ENCODE results near the gene DNASE1L2.
A peak's percentile ranks its signal among the peaks of the same experiment; 100 is the strongest.

The DNASE1L2 gene

GRCh38 chr16:2190659-2191445, 45.4 kb upstream of the DNASE1L2 start:
- Histone ChIP-seq H3K4me3 (ENCODE audit: insufficient read length, low read depth) (no peak overlapping the region), H3K36me3 (ENCODE audit: insufficient read depth, insufficient read length, low read length) (no peaks in the 10 kb centered on the region), H3K4me1 (ENCODE audit: insufficient read depth, insufficient read length) (peaks cover 31% of the 10 kb centered on the region), H3K9me3 (ENCODE audit: insufficient read depth, low read length) (no peaks in the 10 kb centered on the region), H3K27me3 (ENCODE audit: insufficient read depth, insufficient read length) (peaks cover 18% of the 10 kb centered on the region), H3K9ac (ENCODE audit: insufficient read length, low read depth) (peak overlapping the region; percentile 61)
- TF ChIP-seq YY1 (IDR thresholded peaks at IDR 0.05; ENCODE audit: insufficient read depth, insufficient read length) (no peak), ZNF274 (IDR thresholded peaks at IDR 0.05; ENCODE audit: low read depth, low read length) (no peak), SUZ12 (IDR thresholded peaks at IDR 0.05; ENCODE audit: extremely low read depth, insufficient read depth, insufficient read length) (no peak)
- DNase-seq (ENCODE audit: low read depth, low spot score), result no peak

- Histone ChIP-seq H3K9ac (ENCODE audit: insufficient read length, low read depth) (no peak overlapping the region), H3K9me3 (ENCODE audit: insufficient read depth, low read length) (no peaks in the 10 kb centered on the region), H3K36me3 (ENCODE audit: insufficient read depth, insufficient read length, low read length) (no peaks in the 10 kb centered on the region), H3K4me3 (ENCODE audit: insufficient read length, low read depth) (no peak overlapping the region), H3K4me1 (ENCODE audit: insufficient read depth, insufficient read length) (peaks cover 29% of the 10 kb centered on the region), H3K27me3 (ENCODE audit: insufficient read depth, insufficient read length) (peaks cover 19% of the 10 kb centered on the region)
- no peak for DNase-seq (ENCODE audit: low read depth, low spot score)
- TF ChIP-seq SUZ12 (IDR thresholded peaks at IDR 0.05; ENCODE audit: extremely low read depth, insufficient read depth, insufficient read length), result no peak
- no peak for TF ChIP-seq YY1 (IDR thresholded peaks at IDR 0.05; ENCODE audit: insufficient read depth, insufficient read length)
- no peak for TF ChIP-seq ZNF274 (IDR thresholded peaks at IDR 0.05; ENCODE audit: low read depth, low read length)
Observed at GRCh38 chr16:2191446-2191706, 44.9 kb upstream of the DNASE1L2 start.

- Histone ChIP-seq H3K27me3 (ENCODE audit: insufficient read depth, insufficient read length) (peaks cover 45% of the 10 kb centered on the region), H3K4me1 (ENCODE audit: insufficient read depth, insufficient read length) (peaks cover 32% of the 10 kb centered on the region), H3K9ac (ENCODE audit: insufficient read length, low read depth) (peak overlapping the region; percentile 29), H3K36me3 (ENCODE audit: insufficient read depth, insufficient read length, low read length) (no peaks in the 10 kb centered on the region), H3K9me3 (ENCODE audit: insufficient read depth, low read length) (no peaks in the 10 kb centered on the region), H3K4me3 (ENCODE audit: insufficient read length, low read depth) (no peak overlapping the region)
- no peak for TF ChIP-seq ZNF274 (IDR thresholded peaks at IDR 0.05; ENCODE audit: low read depth, low read length)
- no peak for TF ChIP-seq YY1 (IDR thresholded peaks at IDR 0.05; ENCODE audit: insufficient read depth, insufficient read length)
- no peak for DNase-seq (ENCODE audit: low read depth, low spot score)
Observed at GRCh38 chr16:2194166-2194834, 41.9 kb upstream of the DNASE1L2 start.

- H3K36me3 ChIP-seq (ENCODE audit: insufficient read depth, insufficient read length, low read length), result no peaks in the 10 kb centered on the region
- peak; percentile 67 for DNase-seq (ENCODE audit: low read depth, low spot score)
- TF ChIP-seq ZNF274 (IDR thresholded peaks at IDR 0.05; ENCODE audit: low read depth, low read length), result no peak
- no peak for TF ChIP-seq YY1 (IDR thresholded peaks at IDR 0.05; ENCODE audit: insufficient read depth, insufficient read length)
- no peak for TF ChIP-seq SUZ12 (IDR thresholded peaks at IDR 0.05; ENCODE audit: extremely low read depth, insufficient read depth, insufficient read length)
- peaks cover 36% of the 10 kb centered on the region for H3K4me1 ChIP-seq (ENCODE audit: insufficient read depth, insufficient read length)
- peak overlapping the region; percentile 38 for H3K4me3 ChIP-seq (ENCODE audit: insufficient read length, low read depth)
- peaks cover 46% of the 10 kb centered on the region for H3K27me3 ChIP-seq (ENCODE audit: insufficient read depth, insufficient read length)
- H3K9ac ChIP-seq (ENCODE audit: insufficient read length, low read depth), result no peak overlapping the region
- no peaks in the 10 kb centered on the region for H3K9me3 ChIP-seq (ENCODE audit: insufficient read depth, low read length)
Observed at GRCh38 chr16:2194852-2195321, 41.4 kb upstream of the DNASE1L2 start.

GRCh38 chr16:2195322-2196161, 40.7 kb upstream of the DNASE1L2 start:
- Histone ChIP-seq H3K27me3 (ENCODE audit: insufficient read depth, insufficient read length) (peaks cover 46% of the 10 kb centered on the region), H3K9ac (ENCODE audit: insufficient read length, low read depth) (peak overlapping the region; percentile 69), H3K4me3 (ENCODE audit: insufficient read length, low read depth) (peak overlapping the region; percentile 38), H3K36me3 (ENCODE audit: insufficient read depth, insufficient read length, low read length) (no peaks in the 10 kb centered on the region), H3K9me3 (ENCODE audit: insufficient read depth, low read length) (0 out of 2 replicates have a peak, but pooled peaks cover 5% of the 10 kb centered on the region), H3K4me1 (ENCODE audit: insufficient read depth, insufficient read length) (peaks cover 30% of the 10 kb centered on the region)
- TF ChIP-seq ZNF274 (IDR thresholded peaks at IDR 0.05; ENCODE audit: low read depth, low read length) (no peak), YY1 (IDR thresholded peaks at IDR 0.05; ENCODE audit: insufficient read depth, insufficient read length) (no peak), SUZ12 (IDR thresholded peaks at IDR 0.05; ENCODE audit: extremely low read depth, insufficient read depth, insufficient read length) (no peak)
- DNase-seq (ENCODE audit: low read depth, low spot score), result no peak

- DNase-seq (ENCODE audit: low read depth, low spot score), result no peak
- H3K4me3 ChIP-seq (ENCODE audit: insufficient read length, low read depth), result peak within 1 kb of the TSS; percentile 38
- H3K36me3 ChIP-seq (ENCODE audit: insufficient read depth, insufficient read length, low read length), result no peaks in the 10 kb centered on the region
- 0 out of 2 replicates have a peak, but pooled peaks cover 5% of the 10 kb centered on the region for H3K9me3 ChIP-seq (ENCODE audit: insufficient read depth, low read length)
- peaks cover 46% of the 10 kb centered on the region for H3K27me3 ChIP-seq (ENCODE audit: insufficient read depth, insufficient read length)
- peaks cover 22% of the 10 kb centered on the region for H3K4me1 ChIP-seq (ENCODE audit: insufficient read depth, insufficient read length)
- peak within 1 kb of the TSS; percentile 69 for H3K9ac ChIP-seq (ENCODE audit: insufficient read length, low read depth)
- TF ChIP-seq YY1 (IDR thresholded peaks at IDR 0.05; ENCODE audit: insufficient read depth, insufficient read length), result no peak
- no peak for TF ChIP-seq ZNF274 (IDR thresholded peaks at IDR 0.05; ENCODE audit: low read depth, low read length)
- TF ChIP-seq SUZ12 (IDR thresholded peaks at IDR 0.05; ENCODE audit: extremely low read depth, insufficient read depth, insufficient read length), result peak; percentile 20
Observed at GRCh38 chr16:2196162-2196980, 39.9 kb upstream of the DNASE1L2 start, which contains the start of gene CASKIN1. Gene CASKIN1 (minus strand): TSS chr16:2196605. CDS start chr16:2196432, 173 bp downstream.

All from NT2/D1 (cell line).